Measurements from ENCODE around the gene TMTC1.

Gene TMTC1

GRCh38 chr12:29741342-29742241 lies 42.1 kb downstream of the TMTC1 start:
- DNase-seq (ENCODE audit: low read depth, low spot score) = no peak

- DNase-seq (ENCODE audit: low read depth, low spot score) = no peak
Measured at GRCh38 chr12:29739279-29739991, 44.3 kb downstream of the TMTC1 start.

- no peak for DNase-seq (ENCODE audit: low read depth, low spot score)
Measured at GRCh38 chr12:29738365-29738764, 45.4 kb downstream of the TMTC1 start.

GRCh38 chr12:29737644-29738043 lies 46.1 kb downstream of the TMTC1 start:
- no peak for DNase-seq (ENCODE audit: low read depth, low spot score)

GRCh38 chr12:29735604-29736003 lies 48.1 kb downstream of the TMTC1 start:
- DNase-seq (ENCODE audit: low read depth, low spot score) = no peak

- DNase-seq (ENCODE audit: low read depth, low spot score) = no peak
Measured at GRCh38 chr12:29734734-29735133, 49.0 kb downstream of the TMTC1 start.

GRCh38 chr12:29734305-29734704 lies 49.4 kb downstream of the TMTC1 start:
- no peak for DNase-seq (ENCODE audit: low read depth, low spot score)

GRCh38 chr12:29733501-29733900 lies 50.2 kb downstream of the TMTC1 start:
- no peak for DNase-seq (ENCODE audit: low read depth, low spot score)

GRCh38 chr12:29733060-29733459 lies 50.7 kb downstream of the TMTC1 start:
- no peak for DNase-seq (ENCODE audit: low read depth, low spot score)

- DNase-seq (ENCODE audit: low read depth, low spot score) = no peak
Measured at GRCh38 chr12:29732593-29732992, 51.1 kb downstream of the TMTC1 start.

GRCh38 chr12:29732191-29732590 lies 51.6 kb downstream of the TMTC1 start:
- no peak for DNase-seq (ENCODE audit: low read depth, low spot score)

GRCh38 chr12:29731591-29731990 lies 52.2 kb downstream of the TMTC1 start:
- no peak for DNase-seq (ENCODE audit: low read depth, low spot score)

GRCh38 chr12:29730481-29730880 lies 53.3 kb downstream of the TMTC1 start:
- no peak for DNase-seq (ENCODE audit: low read depth, low spot score)

- DNase-seq (ENCODE audit: low read depth, low spot score) = no peak
Measured at GRCh38 chr12:29728030-29728429, 55.7 kb downstream of the TMTC1 start.

GRCh38 chr12:29726741-29727348 lies 56.9 kb downstream of the TMTC1 start:
- DNase-seq (ENCODE audit: low read depth, low spot score) = no peak

- DNase-seq (ENCODE audit: low read depth, low spot score) = no peak
Measured at GRCh38 chr12:29726321-29726692, 57.4 kb downstream of the TMTC1 start.

- no peak for DNase-seq (ENCODE audit: low read depth, low spot score)
Measured at GRCh38 chr12:29725587-29726320, 58.0 kb downstream of the TMTC1 start.

GRCh38 chr12:29722164-29722563 lies 61.6 kb downstream of the TMTC1 start:
- no peak for DNase-seq (ENCODE audit: low read depth, low spot score)

- DNase-seq (ENCODE audit: low read depth, low spot score) = no peak
Measured at GRCh38 chr12:29719381-29719780, 64.4 kb downstream of the TMTC1 start.

GRCh38 chr12:29717540-29718100 lies 66.1 kb downstream of the TMTC1 start:
- no peak for DNase-seq (ENCODE audit: low read depth, low spot score)

- DNase-seq (ENCODE audit: low read depth, low spot score) = no peak
Measured at GRCh38 chr12:29714966-29715365, 68.8 kb downstream of the TMTC1 start.

- DNase-seq (ENCODE audit: low read depth, low spot score) = no peak
Measured at GRCh38 chr12:29713729-29714128, 70.0 kb downstream of the TMTC1 start.
